Right lobe of liver (tissue), 4 donors: ENCODE results near the gene USP8.

ENCODE experiments used
- CTCF ChIP-seq, 4 donors: fragments of 200-600 bp in 3 of 4; fragments of 450-650 bp in 1 of 4; IDR thresholded peaks; one replicate each; pipeline versions ENCODE4 v1.5.1 to v1.8.0; 2016 to 2022; ENCODE audit warnings: antibody characterized with exemption in 4 of 4, mild to moderate bottlenecking in 2 of 4
- POLR2A ChIP-seq: fragments of 450-650 bp; IDR thresholded peaks from one replicate; pipeline ENCODE4 v1.6.1; 2017; ENCODE audit warnings: antibody characterized with exemption, mild to moderate bottlenecking
- donor health status: DM: no; HTN: no; CAD: no.
- donor health status: DM: no; HTN: no; CAD: no.
- donor health status: DM: no; HTN: yes; CAD: no.

GRCh38 chr15:50471072-50471471, 46.9 kb downstream of the USP8 start:
- no peak for TF ChIP-seq CTCF (IDR thresholded peaks at IDR 0.05)
- TF ChIP-seq POLR2A, result no peak
